Panc1 (cell line): ENCODE results near the gene CNTROB. TPM values are rescaled to one million over a fixed set of nuclear protein-coding genes. Genes with fewer than 3 reads are reported as not detected.

Experiments used
- ATAC-seq: fragments of 200-7000 bp; cut with Tn5 transposase; 2 replicates; pipeline ENCODE4 v1.9.1; 2020; ENCODE audit warnings: mild to moderate bottlenecking, moderate library complexity
- BruUV-seq: library from RNA; stranded (reverse); fragments of 400-500 nt; replicated peaks from 2 replicates; lab custom pipeline; 2021; lab: Mats Ljungman, UMichigan
- CTCF ChIA-PET: fragments of 300-600 bp; sonication (Branson Sonifier 250); formaldehyde crosslinking; loops from one replicate; lab custom pipeline; 2022; ENCODE audit warnings: antibody characterized with exemption; lab: Charles Lee
- POLR2A ChIA-PET: fragments of 300-600 bp; sonication (Branson Sonifier 250); formaldehyde crosslinking; loops from one replicate; lab custom pipeline; 2022; ENCODE audit warnings: antibody characterized with exemption; lab: Charles Lee
- DNase-seq: peaks from one replicate; pipeline ENCODE4 v3.0.0-alpha.2; 2010; ENCODE audit warnings: low read depth, low spot score
- H3K27ac ChIP-seq: 2 replicates; pipeline ENCODE4 v1.5.1; 2011; ENCODE audit warnings: mild to moderate bottlenecking, low read length, inconsistent platforms
- H3K27me3 ChIP-seq: fragments of 200-500 bp; sonication (Bioruptor generic); 2 replicates; pipeline ENCODE4 v1.6.0; 2014; ENCODE audit warnings: low read length, inconsistent platforms; ENCODE audit not compliant: control insufficient read depth, insufficient read depth
- H3K36me3 ChIP-seq: fragments of 200-500 bp; sonication (Bioruptor generic); 2 replicates; pipeline ENCODE4 v1.5.1; 2014; ENCODE audit warnings: inconsistent platforms, mild to moderate bottlenecking, low read length, moderate library complexity; ENCODE audit not compliant: control insufficient read depth, insufficient read depth
- H3K4me1 ChIP-seq: 2 replicates; pipeline ENCODE4 v1.5.1; 2011; ENCODE audit warnings: inconsistent platforms, mild to moderate bottlenecking, low read length, moderate library complexity; ENCODE audit not compliant: control insufficient read depth, insufficient read depth
- H3K4me3 ChIP-seq, 2 experiments: 2 replicates each; pipeline ENCODE4 v1.5.1; 2011 to 2012; ENCODE audit warnings: low read depth in 2 of 2, low read length in 2 of 2, mild to moderate bottlenecking in 2 of 2, inconsistent platforms in 1 of 2, moderate library complexity in 1 of 2
- H3K9me3 ChIP-seq: fragments of 200-500 bp; sonication (Bioruptor generic); 2 replicates; pipeline ENCODE4 v1.5.1; 2014; ENCODE audit warnings: low read depth, mild to moderate bottlenecking, inconsistent platforms, low read length, moderate library complexity; ENCODE audit not compliant: control insufficient read depth, insufficient read depth
- CTCF ChIP-seq: fragments of 450-650 bp; IDR thresholded peaks from 2 replicates; pipeline ENCODE4 v1.5.1; 2017; ENCODE audit warnings: mild to moderate bottlenecking
- POLR2AphosphoS5 ChIP-seq: IDR thresholded peaks from 2 replicates; pipeline ENCODE4 v1.6.1; 2012; ENCODE audit warnings: mild to moderate bottlenecking, low read depth, low read length, moderate library complexity
- REST ChIP-seq, 2 experiments: IDR thresholded peaks; 2 replicates each; pipeline ENCODE4 v1.6.1; 2011 to 2012; ENCODE audit warnings: low read depth in 2 of 2, control low read depth in 1 of 2, low read length in 1 of 2, mild to moderate bottlenecking in 1 of 2, moderate library complexity in 1 of 2; ENCODE audit not compliant: insufficient read depth in 1 of 2
- SIN3A ChIP-seq: IDR thresholded peaks from 2 replicates; pipeline ENCODE4 v1.6.1; 2012; ENCODE audit warnings: low read depth, mild to moderate bottlenecking, low read length, moderate library complexity, borderline replicate concordance; ENCODE audit not compliant: insufficient read depth
- TCF7L2 ChIP-seq: IDR thresholded peaks from 2 replicates; pipeline ENCODE4 v1.6.1; 2011; ENCODE audit warnings: mild to moderate bottlenecking, low read depth, low read length, inconsistent platforms
- in situ Hi-C: cut with HindIII; loops from 2 replicates; pipeline ENCODE4 v1.10.0; 2016; ENCODE audit warnings: low sequenced_read_pairs, low pct_unique_long_range_greater_than_20kb
- intact Hi-C: fragments of 100-400 bp; cut with micrococcal nuclease; formaldehyde crosslinking; loops from one replicate; pipeline ENCODE4 v1.10.0; 2022; ENCODE audit not compliant: unreplicated experiment
- total RNA-seq: library from RNA; stranded (reverse); gene quantifications from one replicate; pipeline ENCODE4 v1.2.1, GENCODE V29; 2021; ENCODE audit not compliant: unreplicated experiment

Gene CNTROB
- total RNA-seq, 1 experiment from 2014 or later, result 60.5 TPM

GRCh38 chr17:7943291-7943690 is 11.3 kb downstream of the CNTROB start:
- H3K4me3 ChIP-seq, result no peak overlapping the region
- no TSS peak for BruUV-seq
- ATAC-seq (no peak), DNase-seq (no peak)
- ChIA-PET CTCF (no interaction called here), POLR2A (interaction anchor here (0.6 kb wide), 1 partner anchor 101 kb away, joined by 3 read pairs; no protein-coding TSS in a partner anchor)
- peaks cover 21% of the 10 kb centered on the region for H3K36me3 ChIP-seq
- H3K27ac ChIP-seq, result no peak overlapping the region
- H3K4me1 ChIP-seq, result no peaks in the 10 kb centered on the region
- no peaks in the 10 kb centered on the region for H3K9me3 ChIP-seq
- no peak for TF ChIP-seq TCF7L2
- no peak for TF ChIP-seq CTCF
- no peak for TF ChIP-seq POLR2AphosphoS5
- TF ChIP-seq SIN3A, result no peak
- TF ChIP-seq REST (IDR thresholded peaks at IDR 0.05; ENCODE audit: insufficient read depth in 1 of 2, low read depth in 2 of 2, low read length in 1 of 2), result no peak
- in situ Hi-C loops, result no loop called here
- no peaks in the 10 kb centered on the region for H3K27me3 ChIP-seq
- intact Hi-C loops, result no loop called here

- TF ChIP-seq POLR2AphosphoS5 (no peak), REST (IDR thresholded peaks at IDR 0.05; ENCODE audit: insufficient read depth in 1 of 2, low read depth in 2 of 2, low read length in 1 of 2) (no peak), TCF7L2 (no peak)
- ChIA-PET CTCF (no interaction called here), POLR2A (no interaction called here)
- intact Hi-C loops (no loop called here), in situ Hi-C loops (no loop called here)
- Histone ChIP-seq H3K4me1 (no peaks in the 10 kb centered on the region), H3K36me3 (peaks cover 22% of the 10 kb centered on the region), H3K27me3 (no peaks in the 10 kb centered on the region), H3K4me3 (no peak overlapping the region), H3K27ac (no peak overlapping the region), H3K9me3 (no peaks in the 10 kb centered on the region)
- ATAC-seq (no peak), DNase-seq (no peak)
- no TSS peak for BruUV-seq
These were observed 12.3 kb downstream of the CNTROB start for GRCh38 chr17:7944326-7944725.
